Endothelial cell of umbilical vein (primary cell): Measurements from ENCODE around the gene RBKS. TPM values are rescaled to one million over a fixed set of nuclear protein-coding genes. Genes with fewer than 3 reads are reported as not detected.
A peak's percentile ranks its signal among the peaks of the same experiment; 100 is the strongest.

Source experiments
- BruUV-seq: library from RNA; stranded (reverse); fragments of 400-500 nt; replicated peaks from 2 replicates; lab custom pipeline; 2021; lab: Mats Ljungman, UMichigan
- CTCF ChIA-PET: fragments of 300-600, 350-600 bp; sonication (Branson Sonifier 250); formaldehyde crosslinking; loops from one replicate; lab custom pipeline; 2021; ENCODE audit warnings: antibody characterized with exemption, inconsistent platforms; lab: Charles Lee
- POLR2A ChIA-PET: fragments of 300-600, 350-600 bp; sonication (Branson Sonifier 250); formaldehyde crosslinking; loops from one replicate; lab custom pipeline; 2021; ENCODE audit warnings: antibody characterized with exemption, inconsistent platforms; lab: Charles Lee
- DNase-seq: peaks from one replicate; pipeline ENCODE4 v3.0.0-alpha.2; 2011; ENCODE audit warnings: low read depth, low spot score
- FAIRE-seq: peaks from 2 replicates; lab custom pipeline; 2011; peaks lifted over from hg19 to GRCh38; lab: Jason Lieb, UNC
- H2AFZ ChIP-seq: 2 replicates; pipeline ENCODE4 v1.6.0; 2012; ENCODE audit warnings: low read depth, low read length, control low read depth, inconsistent platforms
- H3K27ac ChIP-seq: 2 replicates; pipeline ENCODE4 v1.5.1; 2011; ENCODE audit warnings: low read depth, mild to moderate bottlenecking, control low read depth, low read length, moderate library complexity; ENCODE audit not compliant: insufficient read depth
- H3K27me3 ChIP-seq, 2 experiments: 2 replicates each; pipeline versions ENCODE4 v1.6.0 to v1.6.1; 2011; ENCODE audit warnings: low read length in 2 of 2, mixed read lengths in 1 of 2; ENCODE audit not compliant: control insufficient read depth in 2 of 2, insufficient read depth in 2 of 2
- H3K36me3 ChIP-seq, 2 experiments: 2 replicates in 1 of 2; 3 replicates in 1 of 2; pipeline ENCODE4 v1.5.1; 2011; ENCODE audit warnings: low read length in 2 of 2, mild to moderate bottlenecking in 1 of 2, moderate library complexity in 1 of 2; ENCODE audit not compliant: control insufficient read depth in 2 of 2, insufficient read depth in 2 of 2; ENCODE audit errors: extremely low read depth in 1 of 2
- H3K4me1 ChIP-seq: 3 replicates; pipeline ENCODE4 v1.5.1; 2011; ENCODE audit warnings: mild to moderate bottlenecking, low read length; ENCODE audit not compliant: control insufficient read depth, insufficient read depth; ENCODE audit errors: extremely low read depth
- H3K4me2 ChIP-seq: 2 replicates; pipeline ENCODE4 v1.6.1; 2011; ENCODE audit warnings: low read length, control low read depth, mixed read lengths; ENCODE audit not compliant: insufficient read depth
- H3K4me3 ChIP-seq, 3 experiments: fragments of 200-600 bp in 1 of 3; sonication (generic), shearing (Covaris generic) in 1 of 3; replicated peaks in 1 of 3; 2 replicates each; pipeline ENCODE4 v1.5.1; 2011 to 2016; ENCODE audit warnings: control low read depth in 3 of 3, low read length in 3 of 3, mild to moderate bottlenecking in 2 of 3, inconsistent platforms in 1 of 3, low read depth in 1 of 3, moderate library complexity in 1 of 3; ENCODE audit not compliant: insufficient read depth in 1 of 3
- H3K79me2 ChIP-seq: 2 replicates; pipeline ENCODE4 v1.6.0; 2012; ENCODE audit warnings: low read length, inconsistent platforms; ENCODE audit not compliant: control insufficient read depth, insufficient read depth
- H3K9ac ChIP-seq: replicated peaks from 2 replicates; pipeline ENCODE3; 2011; ENCODE audit warnings: low read length, control low read depth; ENCODE audit not compliant: insufficient read depth; ENCODE audit errors: extremely low read depth
- H3K9me1 ChIP-seq: replicated peaks from 3 replicates; pipeline ENCODE4 v1.6.0; 2011; ENCODE audit warnings: mild to moderate bottlenecking, low read length; ENCODE audit not compliant: control insufficient read depth, insufficient read depth; ENCODE audit errors: extremely low read depth
- H3K9me3 ChIP-seq: replicated peaks from 2 replicates; pipeline ENCODE4 v1.5.1; 2012; ENCODE audit warnings: low read length, inconsistent platforms; ENCODE audit not compliant: control insufficient read depth, insufficient read depth
- H4K20me1 ChIP-seq: replicated peaks from 2 replicates; pipeline ENCODE3; 2011; ENCODE audit warnings: mild to moderate bottlenecking, low read length; ENCODE audit not compliant: control insufficient read depth, insufficient read depth; ENCODE audit errors: extremely low read depth
- EZH2 ChIP-seq: IDR thresholded peaks from 2 replicates; pipeline ENCODE4 v1.6.1; 2012; ENCODE audit warnings: borderline replicate concordance, low read depth, mild to moderate bottlenecking, moderate library complexity, low read length, inconsistent platforms; ENCODE audit not compliant: severe bottlenecking
- FOS ChIP-seq: IDR thresholded peaks from 2 replicates; pipeline ENCODE4 v1.6.1; 2011; ENCODE audit warnings: mild to moderate bottlenecking, low read length, moderate library complexity, borderline replicate concordance; ENCODE audit not compliant: insufficient read depth
- GATA2 ChIP-seq: IDR thresholded peaks from 2 replicates; pipeline ENCODE4 v1.7.0; 2011; ENCODE audit warnings: low read depth, mild to moderate bottlenecking, moderate library complexity, mixed read lengths, low read length; ENCODE audit not compliant: insufficient read length, insufficient read depth
- JUN ChIP-seq: IDR thresholded peaks from 2 replicates; pipeline ENCODE4 v1.6.1; 2011; ENCODE audit warnings: borderline replicate concordance, low read depth; ENCODE audit not compliant: insufficient read length, insufficient read depth
- POLR2A ChIP-seq: IDR thresholded peaks from 2 replicates; pipeline ENCODE4 v1.6.1; 2012; ENCODE audit warnings: low read depth, mild to moderate bottlenecking, control low read depth, low read length
- POLR2AphosphoS5 ChIP-seq: IDR thresholded peaks from 2 replicates; pipeline ENCODE4 v1.6.1; 2012; ENCODE audit warnings: low read depth, mild to moderate bottlenecking, control low read depth, low read length, moderate library complexity; ENCODE audit not compliant: insufficient read depth
- dilution Hi-C: fragments of 300-500 bp; cut with MboI; formaldehyde crosslinking; loops from one replicate; pipeline ENCODE4 v1.15.0; 2019; ENCODE audit warnings: low sequenced_read_pairs; ENCODE audit not compliant: extremely low pct_ligation_motif_present
- intact Hi-C: fragments of 100-400 bp; cut with micrococcal nuclease; formaldehyde crosslinking; loops from one replicate; pipeline ENCODE4 v1.10.0; 2022
- polyA plus RNA-seq, 4 experiments: library from polyadenylated mRNA; depleted of rRNA in 3 of 4; stranded (reverse) in 3 of 4; unstranded in 1 of 4; fragments of >200 nt; gene quantifications; 2 replicates each; pipeline versions ENCODE4 v1.2.1 to v1.2.3, GENCODE V29; 2011 to 2012; ENCODE audit warnings: missing spikeins in 1 of 4
- total RNA-seq: library from RNA; stranded (reverse); gene quantifications from 2 replicates; pipeline ENCODE4 v1.2.3, GENCODE V29; 2021
- TF ChIP-seq, protein P1 (sequence below), 2 donors: IDR thresholded peaks; 1 replicate in 1 of 2; 2 replicates in 1 of 2; pipeline ENCODE4 v1.5.1; 2011; ENCODE audit warnings: low read length in 2 of 2, mild to moderate bottlenecking in 2 of 2, moderate library complexity in 2 of 2, control low read depth in 1 of 2, inconsistent platforms in 1 of 2, low read depth in 1 of 2; ENCODE audit not compliant: insufficient read depth in 1 of 2; ENCODE audit errors: extremely low read depth in 1 of 2
- TF ChIP-seq, protein P2 (sequence below): IDR thresholded peaks from 2 replicates; pipeline ENCODE4 v1.6.1; 2011; ENCODE audit not compliant: insufficient read depth, insufficient read length

The RBKS gene
- total and polyA plus RNA-seq, 2 donors (not counting 3 experiments of a cell fraction or from before 2014, with no cell fraction given): 0.64 to 1.8 TPM

DNA sequence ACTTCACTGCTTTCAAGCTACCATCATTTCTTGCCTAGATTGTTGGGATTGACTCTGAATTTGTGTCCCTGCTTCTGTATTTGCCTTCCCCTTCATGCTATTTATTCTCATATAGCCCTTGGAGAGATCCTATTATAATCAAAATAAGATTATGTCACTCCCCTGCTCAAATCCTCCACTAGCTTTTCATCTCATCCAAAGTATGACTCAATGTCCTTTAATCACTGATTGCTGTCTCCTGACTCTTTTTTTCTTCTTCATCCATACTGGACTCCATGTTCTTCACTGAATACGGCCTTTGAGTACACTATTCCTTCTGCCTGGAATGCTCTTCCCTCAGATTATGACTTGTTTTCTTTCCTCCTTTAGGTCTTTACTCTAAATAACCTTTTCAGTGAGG is 5.0 kb downstream of the RBKS start:
- CTCF ChIA-PET: interaction anchor here (0.8 to 1.6 kb wide), 5 partner anchors 16 to 160 kb away, joined by 3 to 5 read pairs (median 4); no protein-coding TSS in a partner anchor

More for the DNA sequence above, 5.0 kb downstream of the RBKS start:
- Histone ChIP-seq H3K4me3 (no peak overlapping the region), H3K36me3 (no peaks in the 10 kb centered on the region), H2AFZ (peak overlapping the region; percentile 94), H3K79me2 (no peaks in the 10 kb centered on the region), H3K4me2 (peak overlapping the region; percentile 84), H3K9me1 (no peaks in the 10 kb centered on the region), H4K20me1 (no peaks in the 10 kb centered on the region), H3K9ac (peak overlapping the region; percentile 75), H3K4me1 (peaks cover 29% of the 10 kb centered on the region), H3K27ac (peak overlapping the region; percentile 94), H3K9me3 (no peaks in the 10 kb centered on the region), H3K27me3 (no peaks in the 10 kb centered on the region)
- no peak for DNase-seq
- BruUV-seq: no TSS peak
- POLR2A ChIA-PET: no interaction called here
- intact Hi-C loops: loop anchor here (1.0 to 2.0 kb wide), 3 partner anchors 70 to 106 kb away; no protein-coding TSS in a partner anchor
- peak; percentile 38 for FAIRE-seq
- dilution Hi-C loops: no loop called here
- TF ChIP-seq POLR2AphosphoS5 (no peak), FOS (no peak), GATA2 (no peak), JUN (no peak), EZH2 (no peak), POLR2A (no peak)
- TF ChIP-seq, protein P1, sequence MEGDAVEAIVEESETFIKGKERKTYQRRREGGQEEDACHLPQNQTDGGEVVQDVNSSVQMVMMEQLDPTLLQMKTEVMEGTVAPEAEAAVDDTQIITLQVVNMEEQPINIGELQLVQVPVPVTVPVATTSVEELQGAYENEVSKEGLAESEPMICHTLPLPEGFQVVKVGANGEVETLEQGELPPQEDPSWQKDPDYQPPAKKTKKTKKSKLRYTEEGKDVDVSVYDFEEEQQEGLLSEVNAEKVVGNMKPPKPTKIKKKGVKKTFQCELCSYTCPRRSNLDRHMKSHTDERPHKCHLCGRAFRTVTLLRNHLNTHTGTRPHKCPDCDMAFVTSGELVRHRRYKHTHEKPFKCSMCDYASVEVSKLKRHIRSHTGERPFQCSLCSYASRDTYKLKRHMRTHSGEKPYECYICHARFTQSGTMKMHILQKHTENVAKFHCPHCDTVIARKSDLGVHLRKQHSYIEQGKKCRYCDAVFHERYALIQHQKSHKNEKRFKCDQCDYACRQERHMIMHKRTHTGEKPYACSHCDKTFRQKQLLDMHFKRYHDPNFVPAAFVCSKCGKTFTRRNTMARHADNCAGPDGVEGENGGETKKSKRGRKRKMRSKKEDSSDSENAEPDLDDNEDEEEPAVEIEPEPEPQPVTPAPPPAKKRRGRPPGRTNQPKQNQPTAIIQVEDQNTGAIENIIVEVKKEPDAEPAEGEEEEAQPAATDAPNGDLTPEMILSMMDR (IDR thresholded peaks at IDR 0.05; ENCODE audit: extremely low read depth in 1 of 2, insufficient read depth in 1 of 2, low read depth in 1 of 2, low read length in 2 of 2): no peak
- TF ChIP-seq, protein P2, sequence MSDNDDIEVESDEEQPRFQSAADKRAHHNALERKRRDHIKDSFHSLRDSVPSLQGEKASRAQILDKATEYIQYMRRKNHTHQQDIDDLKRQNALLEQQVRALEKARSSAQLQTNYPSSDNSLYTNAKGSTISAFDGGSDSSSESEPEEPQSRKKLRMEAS: no peak
